GM12864 (cell line): ENCODE results near the gene ATP6V1C2.

Experiments
- DNase-seq: peaks from one replicate; pipeline ENCODE4 v3.0.0-alpha.2; 2011; ENCODE audit warnings: low read depth
- H3K4me3 ChIP-seq: 2 replicates; pipeline ENCODE4 v1.5.1; 2011; ENCODE audit warnings: mild to moderate bottlenecking, low read depth, low read length, control low read depth
- CTCF ChIP-seq: IDR thresholded peaks from 2 replicates; pipeline ENCODE4 v1.5.1; 2011; ENCODE audit warnings: low read depth, mild to moderate bottlenecking, moderate library complexity, low read length, control low read depth, inconsistent platforms; ENCODE audit errors: missing control alignments

The ATP6V1C2 gene

GRCh38 chr2:10772868-10773215 lies 51.4 kb downstream of the ATP6V1C2 start:
- H3K4me3 ChIP-seq, result no peak overlapping the region
- TF ChIP-seq CTCF, result no peak
- no peak for DNase-seq

GRCh38 chr2:10773821-10774341 lies 52.5 kb downstream of the ATP6V1C2 start:
- DNase-seq, result no peak

GRCh38 chr2:10774394-10774793 lies 53.0 kb downstream of the ATP6V1C2 start:
- DNase-seq, result no peak
- no peak overlapping the region for H3K4me3 ChIP-seq
- no peak for TF ChIP-seq CTCF

More at GRCh38 chr2:10773821-10774341, 52.5 kb downstream of the ATP6V1C2 start:
- TF ChIP-seq CTCF, result no peak
- H3K4me3 ChIP-seq, result no peak overlapping the region

GRCh38 chr2:10775021-10775780 lies 53.8 kb downstream of the ATP6V1C2 start:
- DNase-seq, result no peak
- H3K4me3 ChIP-seq, result no peak overlapping the region
- no peak for TF ChIP-seq CTCF

GRCh38 chr2:10775831-10776230 lies 54.4 kb downstream of the ATP6V1C2 start:
- no peak for DNase-seq
- no peak overlapping the region for H3K4me3 ChIP-seq
- TF ChIP-seq CTCF, result no peak

- DNase-seq, result no peak
- TF ChIP-seq CTCF, result no peak
- no peak overlapping the region for H3K4me3 ChIP-seq
These were observed 55.0 kb downstream of the ATP6V1C2 start for GRCh38 chr2:10776231-10776977.
